K562 (cell line): ENCODE data around the gene DYRK1A. TPM values are rescaled to one million over a fixed set of nuclear protein-coding genes. Genes with fewer than 3 reads are reported as not detected.
A peak's percentile ranks its signal among the peaks of the same experiment; 100 is the strongest.

Experiments
- CCNT2 ChIP-seq: IDR thresholded peaks from 2 replicates; pipeline ENCODE4 v1.6.1; 2011; ENCODE audit warnings: borderline replicate concordance, low read depth, mild to moderate bottlenecking, moderate library complexity, mixed read lengths, low read length; ENCODE audit not compliant: insufficient read length; ENCODE audit errors: extremely low read depth
- CGGBP1 ChIP-seq: fragments of 250-450 bp; sonication (Bioruptor Pico); IDR thresholded peaks from 2 replicates; pipeline ENCODE4 v1.9.0; 2021; ENCODE audit warnings: mild to moderate bottlenecking
- DIDO1 ChIP-seq: fragments of 450-650 bp; IDR thresholded peaks from 2 replicates; pipeline ENCODE4 v1.6.1; 2016; ENCODE audit warnings: low read depth, missing biosample characterization, missing genetic modification characterization
- ELK1 ChIP-seq: sonication (generic); formaldehyde crosslinking; IDR thresholded peaks from 2 replicates; pipeline ENCODE4 v1.8.1; 2022; ENCODE audit warnings: missing genetic modification reagents
- ETV1 ChIP-seq: fragments of 450-650 bp; conservative IDR thresholded peaks from 2 replicates; pipeline ENCODE4 v1.6.1; 2016; ENCODE audit warnings: missing genetic modification characterization, control low read depth, low read depth, missing compliant biosample characterization
- FOXA1 ChIP-seq: fragments of 450-650 bp; IDR thresholded peaks from 2 replicates; pipeline ENCODE4 v1.6.1; 2016; ENCODE audit warnings: mild to moderate bottlenecking, borderline replicate concordance
- FOXJ2 ChIP-seq: fragments of 200-800 bp; sonication (Bioruptor generic); IDR thresholded peaks from 2 replicates; pipeline ENCODE4 v1.6.1; 2016; ENCODE audit warnings: missing genetic modification characterization, missing compliant biosample characterization
- GATA2 ChIP-seq: sonication (generic); formaldehyde crosslinking; IDR thresholded peaks from 2 replicates; pipeline ENCODE4 v1.4.0; 2020; ENCODE audit warnings: mild to moderate bottlenecking, missing genetic modification reagents
- ILF3 ChIP-seq: fragments of 450-650 bp; IDR thresholded peaks from 2 replicates; pipeline ENCODE4 v1.6.1; 2018; ENCODE audit warnings: antibody characterized with exemption, mild to moderate bottlenecking, moderate library complexity, borderline replicate concordance
- JUND ChIP-seq, 2 experiments: IDR thresholded peaks; 2 replicates in 1 of 2; 3 replicates in 1 of 2; pipeline ENCODE4 v1.6.1; 2011; ENCODE audit warnings: borderline replicate concordance in 2 of 2, low read depth in 2 of 2, low read length in 2 of 2, improper control_type of control experiment in 1 of 2, missing biosample characterization in 1 of 2, missing genetic modification characterization in 1 of 2, missing genetic modification reagents in 1 of 2
- KAT2B ChIP-seq: IDR thresholded peaks from one replicate; pipeline ENCODE4 v1.6.1; 2012; ENCODE audit warnings: low read depth, mild to moderate bottlenecking, control low read depth, inconsistent platforms, low read length, moderate library complexity
- MAFG ChIP-seq: fragments of 450-650 bp; conservative IDR thresholded peaks from 2 replicates; pipeline ENCODE4 v1.6.1; 2016; ENCODE audit warnings: missing genetic modification characterization, missing compliant biosample characterization
- PHB2 ChIP-seq: fragments of 450-650 bp; IDR thresholded peaks from 2 replicates; pipeline ENCODE4 v1.6.1; 2017; ENCODE audit warnings: low read depth
- POLR2AphosphoS5 ChIP-seq: IDR thresholded peaks from 2 replicates; pipeline ENCODE4 v1.6.1; 2011; ENCODE audit warnings: mild to moderate bottlenecking, low read depth, low read length, moderate library complexity; ENCODE audit not compliant: control insufficient read depth, insufficient read depth
- ZFP36 ChIP-seq: fragments of 150-350 bp; IDR thresholded peaks from 2 replicates; pipeline ENCODE4 v1.6.1; 2018; ENCODE audit warnings: low read length, low read depth; ENCODE audit not compliant: partially characterized antibody
- ZNF639 ChIP-seq, 2 experiments: fragments of 200-800 bp in 1 of 2; sonication (Bioruptor generic) in 1 of 2; sonication (generic) in 1 of 2; formaldehyde crosslinking in 1 of 2; IDR thresholded peaks in 1 of 2; conservative IDR thresholded peaks in 1 of 2; 2 replicates each; pipeline versions ENCODE4 v1.5.0 to v1.6.1; 2016 to 2020; ENCODE audit warnings: missing compliant biosample characterization in 1 of 2, missing genetic modification characterization in 1 of 2, missing genetic modification reagents in 1 of 2
- ZNF778 ChIP-seq: fragments of 450-650 bp; formaldehyde crosslinking; IDR thresholded peaks from 2 replicates; pipeline ENCODE4 v1.4.0; 2020; ENCODE audit warnings: mild to moderate bottlenecking, moderate library complexity
- polyA plus RNA-seq, 8 experiments: library from polyadenylated mRNA; depleted of rRNA in 4 of 8; stranded (reverse) in 5 of 8; unstranded in 3 of 8; fragments of >200 nt; fragmentation: Nextera tagmentation in 2 of 8; fragmentation: Illumina TruSeq in 1 of 8; extraction: Ambion mirVana in 2 of 8; extraction: Trizol in 1 of 8; gene quantifications; 2 replicates each; pipeline versions ENCODE4 v1.2.1 to v1.2.3, GENCODE V29; 2011 to 2014; ENCODE audit warnings: inconsistent platforms in 1 of 8, missing spikeins in 1 of 8
- total RNA-seq, 7 experiments: library from RNA; depleted of rRNA in 6 of 7; stranded (reverse); fragments of >200 nt in 6 of 7; fragmentation: Illumina TruSeq in 2 of 7; extraction: Trizol in 2 of 7; gene quantifications; 2 replicates each; pipeline versions ENCODE4 v1.2.1 to v1.2.3, GENCODE V29; 2011 to 2021; ENCODE audit warnings: low replicate concordance in 1 of 7
- TF ChIP-seq, protein P1 (sequence below): conservative IDR thresholded peaks from 2 replicates; pipeline ENCODE4 v1.6.1; 2011; ENCODE audit warnings: low read depth, mild to moderate bottlenecking, low read length; ENCODE audit not compliant: control insufficient read depth
- TF ChIP-seq, protein P2 (sequence below): sonication (generic); formaldehyde crosslinking; IDR thresholded peaks from 2 replicates; pipeline ENCODE4 v1.8.1; 2023; ENCODE audit warnings: mild to moderate bottlenecking, missing genetic modification reagents

DYRK1A gene
- total and polyA plus RNA-seq, 9 of the 15 experiments (the other 6 are each of a cell fraction or from before 2014, with no cell fraction given), result 3.7 to 64.8 (median 42.3) TPM

- TF ChIP-seq, protein P1, sequence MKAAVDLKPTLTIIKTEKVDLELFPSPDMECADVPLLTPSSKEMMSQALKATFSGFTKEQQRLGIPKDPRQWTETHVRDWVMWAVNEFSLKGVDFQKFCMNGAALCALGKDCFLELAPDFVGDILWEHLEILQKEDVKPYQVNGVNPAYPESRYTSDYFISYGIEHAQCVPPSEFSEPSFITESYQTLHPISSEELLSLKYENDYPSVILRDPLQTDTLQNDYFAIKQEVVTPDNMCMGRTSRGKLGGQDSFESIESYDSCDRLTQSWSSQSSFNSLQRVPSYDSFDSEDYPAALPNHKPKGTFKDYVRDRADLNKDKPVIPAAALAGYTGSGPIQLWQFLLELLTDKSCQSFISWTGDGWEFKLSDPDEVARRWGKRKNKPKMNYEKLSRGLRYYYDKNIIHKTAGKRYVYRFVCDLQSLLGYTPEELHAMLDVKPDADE, result peak; percentile 86
- TF ChIP-seq FOXJ2 (tag), result peak; percentile 74; the same call in 1 of the 2 replicates
- 0 out of 2 replicates have a peak, but pooled peaks have one; percentile 3 for TF ChIP-seq GATA2
- TF ChIP-seq ELK1 (CRISPR knock-in tag), result no peak
- TF ChIP-seq CGGBP1 (CRISPR knock-in tag), result no peak
- TF ChIP-seq POLR2AphosphoS5, result peak; percentile 54; the same call in 1 of the 2 replicates
- no peak for TF ChIP-seq ILF3
- TF ChIP-seq, protein P2, sequence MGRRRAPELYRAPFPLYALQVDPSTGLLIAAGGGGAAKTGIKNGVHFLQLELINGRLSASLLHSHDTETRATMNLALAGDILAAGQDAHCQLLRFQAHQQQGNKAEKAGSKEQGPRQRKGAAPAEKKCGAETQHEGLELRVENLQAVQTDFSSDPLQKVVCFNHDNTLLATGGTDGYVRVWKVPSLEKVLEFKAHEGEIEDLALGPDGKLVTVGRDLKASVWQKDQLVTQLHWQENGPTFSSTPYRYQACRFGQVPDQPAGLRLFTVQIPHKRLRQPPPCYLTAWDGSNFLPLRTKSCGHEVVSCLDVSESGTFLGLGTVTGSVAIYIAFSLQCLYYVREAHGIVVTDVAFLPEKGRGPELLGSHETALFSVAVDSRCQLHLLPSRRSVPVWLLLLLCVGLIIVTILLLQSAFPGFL (CRISPR knock-in tag), result no peak
- TF ChIP-seq DIDO1 (tag), result 0 out of 2 replicates have a peak, but pooled peaks have one; percentile 66
- TF ChIP-seq JUND (IDR thresholded peaks at IDR 0.05; ENCODE audit: borderline replicate concordance, low read depth, low read length), result peak; percentile 10; the same call in 1 of the 2 replicates
- no peak; the same call in 2 of the 3 replicates for TF ChIP-seq JUND (tag; IDR thresholded peaks at IDR 0.05; ENCODE audit: borderline replicate concordance, low read depth, low read length)
- TF ChIP-seq CCNT2, result peak; percentile 87
- no peak for TF ChIP-seq MAFG (tag)
- TF ChIP-seq ZFP36, result no peak
- no peak for TF ChIP-seq PHB2
- no peak for TF ChIP-seq KAT2B
- TF ChIP-seq FOXA1, result no peak
- peak in 1 of 2 experiments; percentile 59; a peak in 1 of 4 replicates for TF ChIP-seq ZNF639 (CRISPR knock-in tag; conservative IDR thresholded peaks at IDR 0.05 in 1 of 2, IDR thresholded peaks at IDR 0.05 in 1 of 2)
- TF ChIP-seq ETV1 (tag), result no peak
- no peak for TF ChIP-seq ZNF778 (CRISPR knock-in tag)
Measured at GRCh38 chr21:37563641-37564340, 197.2 kb downstream of the DYRK1A start (continued).
